G401.6 (cell line): ENCODE measurements around the gene CNBD2.
"Not testable (repeated sequence)": the region's sequence is repeated elsewhere in the genome, so short reads cannot be mapped to it uniquely, and the experiment has no call there.

ENCODE experiments used
- FAIRE-seq: peaks from 2 replicates; lab custom pipeline; 2012; peaks lifted over from hg19 to GRCh38; lab: Jason Lieb, UNC

Gene CNBD2

GRCh38 chr20:35975576-35976373 is 7.4 kb downstream of the CNBD2 start:
- FAIRE-seq = no peak

DNA sequence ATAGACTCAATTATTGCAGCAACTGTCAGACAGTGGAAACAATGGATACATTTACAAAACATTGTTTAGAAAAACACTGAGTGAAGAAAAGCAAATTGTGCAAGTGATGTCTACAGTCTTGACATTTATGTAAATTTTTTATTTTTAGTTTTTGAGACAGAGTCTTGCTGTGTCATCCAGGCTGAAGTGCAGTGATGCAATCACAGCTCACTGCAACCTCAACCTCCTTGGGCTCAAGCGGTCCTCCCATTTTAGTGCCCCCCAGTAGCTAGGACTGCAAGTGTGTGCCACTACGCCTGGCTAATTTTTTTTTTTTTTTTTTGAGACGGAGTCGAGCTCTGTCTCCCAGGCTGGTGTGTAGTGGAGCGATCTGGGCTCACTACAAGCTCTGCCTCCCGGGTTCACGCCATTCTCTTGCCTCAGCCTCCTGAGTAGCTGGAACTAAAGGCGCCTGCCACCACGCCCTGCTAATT is 9.7 kb downstream of the CNBD2 start:
- no peak for FAIRE-seq

GRCh38 chr20:35979544-35979943 is 11.2 kb downstream of the CNBD2 start:
- no peak for FAIRE-seq

GRCh38 chr20:35981969-35982368 is 13.6 kb downstream of the CNBD2 start:
- no peak for FAIRE-seq

DNA sequence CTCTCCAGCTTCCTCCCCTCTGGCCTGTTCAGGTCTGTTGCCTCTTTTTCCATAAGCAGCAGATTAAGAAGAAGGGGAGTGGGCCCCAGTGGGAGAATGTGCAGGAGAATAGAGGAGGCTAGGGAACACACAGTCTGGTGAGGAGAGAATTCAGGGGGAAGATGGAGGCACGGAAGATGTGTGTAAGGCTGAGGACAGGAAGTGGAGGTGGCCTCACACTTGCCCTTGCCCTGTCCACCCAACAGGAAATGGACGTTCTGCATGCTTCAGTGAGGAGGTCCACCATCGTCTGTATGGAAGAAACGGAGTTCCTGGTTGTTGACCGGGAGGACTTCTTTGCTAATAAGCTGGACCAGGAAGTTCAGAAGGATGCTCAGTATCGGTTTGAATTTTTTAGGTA is 16.0 kb downstream of the CNBD2 start:
- FAIRE-seq = no peak

DNA sequence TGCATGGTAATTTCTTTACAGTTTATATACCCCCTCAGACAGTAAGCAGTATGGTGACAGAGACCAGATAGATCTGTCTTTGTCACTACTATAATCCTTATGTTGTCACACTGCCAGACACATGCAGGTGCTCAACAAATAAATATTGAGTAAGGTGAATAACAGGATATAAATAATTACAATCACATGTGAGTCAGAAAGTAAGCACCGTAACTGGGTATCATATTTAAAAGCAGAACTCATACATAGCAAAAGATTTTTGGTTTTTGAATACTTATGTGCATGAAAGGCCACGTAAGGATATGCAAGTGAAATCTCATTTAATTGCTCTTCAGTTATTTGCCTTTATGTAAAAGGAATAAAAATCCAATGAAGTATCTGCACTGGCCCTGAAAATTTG is 17.4 kb downstream of the CNBD2 start:
- no peak for FAIRE-seq

DNA sequence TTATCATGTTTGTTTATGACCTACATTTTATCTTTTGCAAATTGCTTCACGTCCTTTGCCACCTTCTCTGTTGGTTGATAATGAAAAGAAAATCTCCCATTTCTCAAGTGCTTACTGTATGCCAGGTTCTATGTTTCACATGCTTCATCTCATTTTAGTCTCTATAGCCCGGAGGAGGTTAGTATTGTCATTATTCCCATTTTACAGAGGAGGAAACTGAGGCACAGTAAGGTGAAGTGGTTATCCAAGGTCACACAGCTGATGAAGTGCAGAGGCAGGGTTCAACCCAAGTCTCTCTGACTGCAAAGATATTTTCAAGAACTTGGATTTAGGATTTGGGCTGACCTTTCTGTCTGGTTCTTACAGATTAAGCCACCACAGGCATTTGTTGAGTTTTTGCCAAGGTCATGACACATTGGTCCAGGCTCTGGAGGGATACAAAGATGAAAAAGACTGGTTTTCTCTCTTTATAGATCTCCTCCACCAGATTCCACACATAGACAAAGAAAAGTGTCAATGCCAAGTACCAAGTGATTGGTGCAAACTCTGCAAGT is 20.6 kb downstream of the CNBD2 start:
- FAIRE-seq = no peak

DNA sequence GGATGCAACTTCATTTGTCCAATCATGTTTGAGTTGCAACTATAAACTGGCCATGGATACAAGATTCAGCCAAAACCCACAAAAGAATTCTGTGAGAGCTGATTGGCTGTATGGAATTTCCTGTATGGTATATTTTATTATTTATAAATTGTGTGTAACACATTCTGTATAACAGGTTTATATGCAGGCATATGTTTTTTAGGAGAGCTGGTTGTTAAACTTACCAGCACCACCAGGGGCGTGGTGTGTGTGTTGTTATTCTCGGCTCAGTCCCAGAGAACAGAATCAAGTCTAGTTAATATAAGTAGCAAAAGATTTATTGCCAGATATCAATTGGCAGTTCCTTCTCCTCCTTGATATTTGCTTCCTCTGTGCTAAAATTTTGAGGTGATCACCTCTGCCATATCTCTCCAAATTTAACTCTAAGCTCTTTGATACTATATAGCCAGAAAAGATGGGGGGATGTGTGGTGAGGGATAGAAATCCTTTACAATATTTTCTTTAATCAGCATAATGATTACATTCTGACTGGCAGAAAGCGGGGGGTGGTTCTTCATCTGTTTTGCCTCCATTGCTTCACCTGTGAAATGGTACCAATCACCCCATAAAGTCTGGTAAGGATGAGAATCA is 22.9 kb downstream of the CNBD2 start:
- FAIRE-seq = peak; percentile 84

- FAIRE-seq = peak; percentile 88
Measured at GRCh38 chr20:35992713-35993335, 24.4 kb downstream of the CNBD2 start.

DNA sequence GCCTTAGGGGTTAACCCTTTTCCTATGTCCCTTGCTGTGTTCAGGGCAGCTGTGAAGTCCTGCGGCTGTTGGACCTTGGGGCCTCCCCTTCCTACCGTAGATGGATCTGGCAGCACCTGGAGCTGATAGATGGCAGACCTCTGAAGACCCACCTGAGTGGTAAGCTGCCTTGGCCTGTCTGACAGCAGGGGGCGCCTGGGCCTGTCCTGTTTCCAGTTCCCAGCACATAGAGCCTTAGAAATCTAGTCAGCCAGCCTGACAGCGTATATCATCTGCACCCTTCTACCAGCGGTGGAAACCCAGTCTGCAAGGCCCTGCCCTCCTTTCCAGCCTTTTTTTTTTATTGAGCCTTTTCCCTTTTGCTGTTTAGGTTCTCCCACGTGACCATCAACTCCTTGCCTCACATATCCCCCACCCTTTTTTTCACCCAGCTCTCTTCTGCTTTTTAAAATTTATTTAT is 26.6 kb downstream of the CNBD2 start:
- FAIRE-seq = peak; percentile 68

GRCh38 chr20:35996492-35996891 is 28.1 kb downstream of the CNBD2 start:
- FAIRE-seq = not testable (repeated sequence)

- not testable (repeated sequence) for FAIRE-seq
Measured at GRCh38 chr20:36001331-36001730, 32.9 kb downstream of the CNBD2 start.

GRCh38 chr20:36002855-36003254 is 34.5 kb downstream of the CNBD2 start:
- FAIRE-seq = peak; percentile 11

DNA sequence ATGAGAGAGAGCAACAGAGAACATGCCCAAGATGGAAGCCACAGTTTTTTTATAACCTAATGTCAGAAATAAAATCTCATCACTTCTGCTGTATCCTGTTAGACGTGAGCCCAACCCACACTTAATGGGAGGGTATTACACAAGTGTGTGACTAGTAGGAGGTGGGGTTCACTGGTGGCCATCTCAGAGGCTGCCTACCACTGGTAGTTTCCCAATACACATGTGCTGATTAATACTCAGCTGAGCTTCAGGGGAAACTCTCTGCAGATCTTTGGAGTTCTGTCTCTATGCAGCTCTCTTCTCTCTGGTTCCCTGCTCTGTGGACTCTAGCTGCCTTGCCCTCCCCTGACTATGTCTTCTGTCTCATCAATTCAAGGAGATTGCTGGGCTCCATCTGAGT is 35.7 kb downstream of the CNBD2 start:
- no peak for FAIRE-seq

GRCh38 chr20:36008461-36009035 is 40.2 kb downstream of the CNBD2 start:
- no peak for FAIRE-seq

GRCh38 chr20:36010076-36010475 is 41.7 kb downstream of the CNBD2 start:
- no peak for FAIRE-seq

DNA sequence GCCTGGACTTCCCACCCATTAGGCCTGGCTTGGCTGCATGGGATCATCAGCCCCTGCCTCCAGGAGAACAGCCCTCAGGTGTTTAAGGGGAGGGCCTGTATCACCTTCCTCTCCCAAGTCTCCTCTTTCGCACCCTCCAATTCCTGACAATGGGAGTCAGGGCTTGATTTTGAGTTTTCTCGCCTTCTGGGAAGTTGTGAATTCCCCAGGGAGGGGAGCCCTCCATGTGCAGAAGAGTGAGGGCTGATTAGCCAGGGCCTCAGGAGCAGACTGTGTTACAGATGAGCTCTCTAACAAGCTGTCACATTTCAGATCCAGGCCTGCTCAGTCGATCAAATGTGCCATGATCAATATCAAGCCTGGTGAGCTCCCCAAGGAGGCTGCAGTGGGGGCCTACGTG is 42.4 kb downstream of the CNBD2 start:
- FAIRE-seq = no peak

DNA sequence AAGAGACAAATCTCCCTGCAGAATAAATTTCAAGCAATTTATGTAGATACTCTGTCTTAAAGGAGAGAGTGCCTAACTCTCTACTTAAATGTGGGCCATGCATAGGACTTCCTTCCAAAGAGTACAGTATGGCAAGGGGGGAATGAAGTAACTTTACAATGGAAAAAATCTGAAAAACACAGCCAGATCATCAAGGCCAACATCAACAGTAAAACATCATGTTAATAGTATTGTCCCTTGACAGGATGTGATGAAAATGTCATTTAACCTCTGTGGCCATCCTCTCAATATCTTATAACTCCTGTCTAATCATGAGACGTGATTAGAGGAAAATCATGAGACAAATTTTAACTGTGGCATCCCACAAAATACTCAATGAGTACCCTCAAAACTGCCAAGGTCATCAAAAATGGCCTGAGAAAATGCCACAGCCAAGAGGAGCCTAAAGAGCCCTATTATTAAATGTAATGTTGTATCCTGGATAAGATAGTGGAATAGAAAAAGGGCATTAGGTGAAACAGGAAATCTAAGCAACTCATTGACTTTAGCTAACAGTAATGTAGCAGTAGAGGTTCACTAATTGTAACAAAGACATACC is 47.5 kb downstream of the CNBD2 start:
- no peak for FAIRE-seq

- no peak for FAIRE-seq
Measured at GRCh38 chr20:36017048-36017951, 48.9 kb downstream of the CNBD2 start.

- no peak for FAIRE-seq
Measured at GRCh38 chr20:36018208-36018988, 50.0 kb downstream of the CNBD2 start.
